Smooth muscle cell (in vitro differentiated cells): ENCODE measurements around the gene LRRC75A. TPM values are rescaled to one million over a fixed set of nuclear protein-coding genes. Genes with fewer than 3 reads are reported as not detected.

ENCODE experiments used
- DNase-seq: peaks from one replicate; lab custom pipeline; 2025; ENCODE audit not compliant: unreplicated experiment; lab: John Stamatoyannopoulos, UW
- H2AFZ ChIP-seq: fragments of 200-600 bp; sonication (generic); 2 replicates; pipeline ENCODE4 v1.6.0; 2016; ENCODE audit warnings: antibody characterized with exemption, low read depth, mild to moderate bottlenecking
- H3F3A ChIP-seq: fragments of 200-600 bp; sonication (generic); 2 replicates; pipeline ENCODE4 v1.6.0; 2017; ENCODE audit warnings: antibody characterized with exemption, low read depth
- H3K27ac ChIP-seq: fragments of 200-600 bp; sonication (generic); 2 replicates; pipeline ENCODE4 v1.5.1; 2016; ENCODE audit warnings: low read depth, mild to moderate bottlenecking
- H3K27me3 ChIP-seq: fragments of 200-600 bp; sonication (generic); 2 replicates; pipeline ENCODE4 v1.6.1; 2016; ENCODE audit warnings: low read depth, mild to moderate bottlenecking
- H3K36me3 ChIP-seq: fragments of 200-600 bp; sonication (generic); 2 replicates; pipeline ENCODE4 v1.5.1; 2016; ENCODE audit warnings: low read depth
- H3K4me1 ChIP-seq: fragments of 200-600 bp; sonication (generic); 2 replicates; pipeline ENCODE4 v1.5.1; 2016; ENCODE audit warnings: low read depth
- H3K4me2 ChIP-seq: fragments of 200-600 bp; sonication (generic); 2 replicates; pipeline ENCODE4 v1.6.0; 2016; ENCODE audit warnings: mild to moderate bottlenecking
- H3K4me3 ChIP-seq: fragments of 200-600 bp; sonication (generic); 2 replicates; pipeline ENCODE4 v1.5.1; 2016; ENCODE audit warnings: mild to moderate bottlenecking
- H3K79me2 ChIP-seq: fragments of 200-600 bp; sonication (generic); 2 replicates; pipeline ENCODE4 v1.6.0; 2016; ENCODE audit warnings: low read depth, mild to moderate bottlenecking
- H3K9ac ChIP-seq: fragments of 200-600 bp; sonication (generic); 2 replicates; pipeline ENCODE4 v1.6.0; 2016; ENCODE audit warnings: low read depth
- H3K9me3 ChIP-seq: fragments of 200-600 bp; sonication (generic); replicated peaks from 2 replicates; pipeline ENCODE4 v1.5.1; 2016; ENCODE audit warnings: low read depth
- H4K20me1 ChIP-seq: fragments of 200-600 bp; sonication (generic); 2 replicates; pipeline ENCODE4 v1.6.0; 2016; ENCODE audit warnings: low read depth
- CTCF ChIP-seq: fragments of 200-600 bp; sonication (generic); IDR thresholded peaks from 2 replicates; pipeline ENCODE4 v1.5.1; 2017; ENCODE audit warnings: borderline replicate concordance, mild to moderate bottlenecking, antibody characterized with exemption; ENCODE audit not compliant: insufficient read depth, poor library complexity, severe bottlenecking
- WGBS: methylation state at CpG from one replicate; pipeline ENCODE4 v1.1.7; 2016; ENCODE audit warnings: low lambda C conversion rate; 5-methylcytosine and 5-hydroxymethylcytosine counted together
- polyA plus RNA-seq: library from polyadenylated mRNA; unstranded; fragments of >200 nt; fragmentation: Nextera tagmentation; extraction: Ambion mirVana; gene quantifications from 2 replicates; pipeline ENCODE4 v1.2.1, GENCODE V29; 2016
- total RNA-seq: library from RNA; depleted of rRNA; stranded (reverse); fragments of >200 nt; gene quantifications from 2 replicates; pipeline ENCODE4 v1.2.3, GENCODE V29; 2014

Gene LRRC75A
- total and polyA plus RNA-seq, 2 experiments from 2014 or later = 0.76 to 2.2 TPM

GRCh38 chr17:16459271-16459670 is 32.7 kb downstream of the LRRC75A start:
- H3K4me3 ChIP-seq = no peak overlapping the region
- no peak for TF ChIP-seq CTCF
- H3F3A ChIP-seq = no peaks in the 10 kb centered on the region
- 81% methylated on average over 11 of the region's 11 CpGs for WGBS
- H4K20me1 ChIP-seq = no peaks in the 10 kb centered on the region
- DNase-seq = no peak
- peaks cover 7% of the 10 kb centered on the region for H3K4me1 ChIP-seq
- no peaks in the 10 kb centered on the region for H3K9me3 ChIP-seq
- no peak overlapping the region for H3K4me2 ChIP-seq
- no peaks in the 10 kb centered on the region for H3K27me3 ChIP-seq
- H3K9ac ChIP-seq = no peak overlapping the region
- no peaks in the 10 kb centered on the region for H3K36me3 ChIP-seq
- no peaks in the 10 kb centered on the region for H3K79me2 ChIP-seq
- H3K27ac ChIP-seq = no peak overlapping the region
- H2AFZ ChIP-seq = no peak overlapping the region

- H3K9ac ChIP-seq = no peak overlapping the region
- peaks cover 10% of the 10 kb centered on the region for H4K20me1 ChIP-seq
- H3K79me2 ChIP-seq = no peaks in the 10 kb centered on the region
- no peaks in the 10 kb centered on the region for H3K27me3 ChIP-seq
- H3K4me1 ChIP-seq = peaks cover 12% of the 10 kb centered on the region
- H2AFZ ChIP-seq = no peak overlapping the region
- H3K4me2 ChIP-seq = no peak overlapping the region
- no peaks in the 10 kb centered on the region for H3K36me3 ChIP-seq
- DNase-seq = no peak
- no peaks in the 10 kb centered on the region for H3F3A ChIP-seq
- TF ChIP-seq CTCF = no peak
- H3K4me3 ChIP-seq = no peak overlapping the region
- H3K27ac ChIP-seq = no peak overlapping the region
- WGBS = 86% methylated on average over 9 of the region's 9 CpGs
- H3K9me3 ChIP-seq = no peaks in the 10 kb centered on the region
These were observed 35.2 kb downstream of the LRRC75A start for GRCh38 chr17:16456742-16457316.

GRCh38 chr17:16455997-16456741 is 35.8 kb downstream of the LRRC75A start:
- WGBS = 80% methylated on average over 5 of the region's 5 CpGs
- peaks cover 12% of the 10 kb centered on the region for H3K4me1 ChIP-seq
- no peak for DNase-seq
- no peak overlapping the region for H3K4me2 ChIP-seq
- H3K9me3 ChIP-seq = no peaks in the 10 kb centered on the region
- peaks cover under 1% of the 10 kb centered on the region for H3F3A ChIP-seq
- no peak overlapping the region for H3K27ac ChIP-seq
- TF ChIP-seq CTCF = no peak
- peaks cover 10% of the 10 kb centered on the region for H4K20me1 ChIP-seq
- H2AFZ ChIP-seq = no peak overlapping the region
- H3K4me3 ChIP-seq = no peak overlapping the region
- H3K36me3 ChIP-seq = no peaks in the 10 kb centered on the region
- no peaks in the 10 kb centered on the region for H3K27me3 ChIP-seq
- no peaks in the 10 kb centered on the region for H3K79me2 ChIP-seq
- no peak overlapping the region for H3K9ac ChIP-seq
